ENCODE data around the gene TIFAB.

Gene TIFAB

DNA sequence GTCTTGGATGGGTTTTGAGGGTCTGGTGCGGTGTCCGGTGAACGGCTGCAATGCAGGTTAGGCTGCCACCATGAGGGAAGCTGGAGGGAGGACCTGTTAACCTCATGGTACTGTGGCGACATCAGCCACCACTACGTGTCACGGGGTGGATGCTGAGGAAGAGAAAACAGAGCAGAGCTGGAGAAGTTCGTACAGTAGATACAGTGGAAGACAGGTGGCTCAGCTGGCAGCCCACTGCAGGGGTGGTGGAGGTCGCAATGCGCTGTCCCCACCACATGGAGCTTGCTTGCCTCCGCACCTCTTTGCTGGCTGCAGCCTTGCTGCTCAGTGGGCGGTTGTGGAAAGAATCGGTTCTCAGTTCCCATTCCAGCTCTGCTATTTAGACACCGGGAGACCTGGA is 7.8 kb downstream of the TIFAB start:
- TF ChIP-seq, protein P1, sequence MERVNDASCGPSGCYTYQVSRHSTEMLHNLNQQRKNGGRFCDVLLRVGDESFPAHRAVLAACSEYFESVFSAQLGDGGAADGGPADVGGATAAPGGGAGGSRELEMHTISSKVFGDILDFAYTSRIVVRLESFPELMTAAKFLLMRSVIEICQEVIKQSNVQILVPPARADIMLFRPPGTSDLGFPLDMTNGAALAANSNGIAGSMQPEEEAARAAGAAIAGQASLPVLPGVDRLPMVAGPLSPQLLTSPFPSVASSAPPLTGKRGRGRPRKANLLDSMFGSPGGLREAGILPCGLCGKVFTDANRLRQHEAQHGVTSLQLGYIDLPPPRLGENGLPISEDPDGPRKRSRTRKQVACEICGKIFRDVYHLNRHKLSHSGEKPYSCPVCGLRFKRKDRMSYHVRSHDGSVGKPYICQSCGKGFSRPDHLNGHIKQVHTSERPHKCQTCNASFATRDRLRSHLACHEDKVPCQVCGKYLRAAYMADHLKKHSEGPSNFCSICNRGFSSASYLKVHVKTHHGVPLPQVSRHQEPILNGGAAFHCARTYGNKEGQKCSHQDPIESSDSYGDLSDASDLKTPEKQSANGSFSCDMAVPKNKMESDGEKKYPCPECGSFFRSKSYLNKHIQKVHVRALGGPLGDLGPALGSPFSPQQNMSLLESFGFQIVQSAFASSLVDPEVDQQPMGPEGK (CRISPR knock-in tag; IDR thresholded peaks at IDR 0.05; ENCODE audit: borderline replicate concordance): no peak
- TF ChIP-seq, protein P2, sequence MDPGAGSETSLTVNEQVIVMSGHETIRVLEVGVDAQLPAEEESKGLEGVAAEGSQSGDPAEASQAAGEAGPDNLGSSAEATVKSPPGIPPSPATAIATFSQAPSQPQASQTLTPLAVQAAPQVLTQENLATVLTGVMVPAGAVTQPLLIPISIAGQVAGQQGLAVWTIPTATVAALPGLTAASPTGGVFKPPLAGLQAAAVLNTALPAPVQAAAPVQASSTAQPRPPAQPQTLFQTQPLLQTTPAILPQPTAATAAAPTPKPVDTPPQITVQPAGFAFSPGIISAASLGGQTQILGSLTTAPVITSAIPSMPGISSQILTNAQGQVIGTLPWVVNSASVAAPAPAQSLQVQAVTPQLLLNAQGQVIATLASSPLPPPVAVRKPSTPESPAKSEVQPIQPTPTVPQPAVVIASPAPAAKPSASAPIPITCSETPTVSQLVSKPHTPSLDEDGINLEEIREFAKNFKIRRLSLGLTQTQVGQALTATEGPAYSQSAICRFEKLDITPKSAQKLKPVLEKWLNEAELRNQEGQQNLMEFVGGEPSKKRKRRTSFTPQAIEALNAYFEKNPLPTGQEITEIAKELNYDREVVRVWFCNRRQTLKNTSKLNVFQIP (CRISPR knock-in tag; IDR thresholded peaks at IDR 0.05; ENCODE audit: borderline replicate concordance, low read depth): no peak
- TF ChIP-seq CSDC2 (CRISPR knock-in tag; IDR thresholded peaks at IDR 0.05) (no peak), ZC3H10 (CRISPR knock-in tag; IDR thresholded peaks at IDR 0.05) (no peak), ZNF70 (CRISPR knock-in tag; IDR thresholded peaks at IDR 0.05) (no peak), ARNTL (CRISPR knock-in tag; IDR thresholded peaks at IDR 0.05; ENCODE audit: borderline replicate concordance, low read depth) (no peak), OSR1 (CRISPR knock-in tag; IDR thresholded peaks at IDR 0.05) (no peak), SNAI2 (CRISPR knock-in tag; IDR thresholded peaks at IDR 0.05) (no peak), BACH2 (CRISPR knock-in tag; IDR thresholded peaks at IDR 0.05; ENCODE audit: borderline replicate concordance) (no peak), TCF4 (CRISPR knock-in tag; IDR thresholded peaks at IDR 0.05; ENCODE audit: borderline replicate concordance) (no peak), PPARA (CRISPR knock-in tag; IDR thresholded peaks at IDR 0.05; ENCODE audit: borderline replicate concordance) (no peak), ZNF565 (CRISPR knock-in tag; conservative IDR thresholded peaks at IDR 0.05; ENCODE audit: low read depth) (no peak), ESRRG (CRISPR knock-in tag; IDR thresholded peaks at IDR 0.05) (no peak), ZFP3 (CRISPR knock-in tag; IDR thresholded peaks at IDR 0.05) (no peak)
- TF ChIP-seq, protein P3, sequence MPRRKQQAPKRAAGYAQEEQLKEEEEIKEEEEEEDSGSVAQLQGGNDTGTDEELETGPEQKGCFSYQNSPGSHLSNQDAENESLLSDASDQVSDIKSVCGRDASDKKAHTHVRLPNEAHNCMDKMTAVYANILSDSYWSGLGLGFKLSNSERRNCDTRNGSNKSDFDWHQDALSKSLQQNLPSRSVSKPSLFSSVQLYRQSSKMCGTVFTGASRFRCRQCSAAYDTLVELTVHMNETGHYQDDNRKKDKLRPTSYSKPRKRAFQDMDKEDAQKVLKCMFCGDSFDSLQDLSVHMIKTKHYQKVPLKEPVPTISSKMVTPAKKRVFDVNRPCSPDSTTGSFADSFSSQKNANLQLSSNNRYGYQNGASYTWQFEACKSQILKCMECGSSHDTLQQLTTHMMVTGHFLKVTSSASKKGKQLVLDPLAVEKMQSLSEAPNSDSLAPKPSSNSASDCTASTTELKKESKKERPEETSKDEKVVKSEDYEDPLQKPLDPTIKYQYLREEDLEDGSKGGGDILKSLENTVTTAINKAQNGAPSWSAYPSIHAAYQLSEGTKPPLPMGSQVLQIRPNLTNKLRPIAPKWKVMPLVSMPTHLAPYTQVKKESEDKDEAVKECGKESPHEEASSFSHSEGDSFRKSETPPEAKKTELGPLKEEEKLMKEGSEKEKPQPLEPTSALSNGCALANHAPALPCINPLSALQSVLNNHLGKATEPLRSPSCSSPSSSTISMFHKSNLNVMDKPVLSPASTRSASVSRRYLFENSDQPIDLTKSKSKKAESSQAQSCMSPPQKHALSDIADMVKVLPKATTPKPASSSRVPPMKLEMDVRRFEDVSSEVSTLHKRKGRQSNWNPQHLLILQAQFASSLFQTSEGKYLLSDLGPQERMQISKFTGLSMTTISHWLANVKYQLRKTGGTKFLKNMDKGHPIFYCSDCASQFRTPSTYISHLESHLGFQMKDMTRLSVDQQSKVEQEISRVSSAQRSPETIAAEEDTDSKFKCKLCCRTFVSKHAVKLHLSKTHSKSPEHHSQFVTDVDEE (CRISPR knock-in tag; IDR thresholded peaks at IDR 0.05): no peak
- TF ChIP-seq, protein P4, sequence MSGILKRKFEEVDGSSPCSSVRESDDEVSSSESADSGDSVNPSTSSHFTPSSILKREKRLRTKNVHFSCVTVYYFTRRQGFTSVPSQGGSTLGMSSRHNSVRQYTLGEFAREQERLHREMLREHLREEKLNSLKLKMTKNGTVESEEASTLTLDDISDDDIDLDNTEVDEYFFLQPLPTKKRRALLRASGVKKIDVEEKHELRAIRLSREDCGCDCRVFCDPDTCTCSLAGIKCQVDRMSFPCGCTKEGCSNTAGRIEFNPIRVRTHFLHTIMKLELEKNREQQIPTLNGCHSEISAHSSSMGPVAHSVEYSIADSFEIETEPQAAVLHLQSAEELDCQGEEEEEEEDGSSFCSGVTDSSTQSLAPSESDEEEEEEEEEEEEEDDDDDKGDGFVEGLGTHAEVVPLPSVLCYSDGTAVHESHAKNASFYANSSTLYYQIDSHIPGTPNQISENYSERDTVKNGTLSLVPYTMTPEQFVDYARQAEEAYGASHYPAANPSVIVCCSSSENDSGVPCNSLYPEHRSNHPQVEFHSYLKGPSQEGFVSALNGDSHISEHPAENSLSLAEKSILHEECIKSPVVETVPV (CRISPR knock-in tag; IDR thresholded peaks at IDR 0.05): no peak
- TF ChIP-seq, protein P5, sequence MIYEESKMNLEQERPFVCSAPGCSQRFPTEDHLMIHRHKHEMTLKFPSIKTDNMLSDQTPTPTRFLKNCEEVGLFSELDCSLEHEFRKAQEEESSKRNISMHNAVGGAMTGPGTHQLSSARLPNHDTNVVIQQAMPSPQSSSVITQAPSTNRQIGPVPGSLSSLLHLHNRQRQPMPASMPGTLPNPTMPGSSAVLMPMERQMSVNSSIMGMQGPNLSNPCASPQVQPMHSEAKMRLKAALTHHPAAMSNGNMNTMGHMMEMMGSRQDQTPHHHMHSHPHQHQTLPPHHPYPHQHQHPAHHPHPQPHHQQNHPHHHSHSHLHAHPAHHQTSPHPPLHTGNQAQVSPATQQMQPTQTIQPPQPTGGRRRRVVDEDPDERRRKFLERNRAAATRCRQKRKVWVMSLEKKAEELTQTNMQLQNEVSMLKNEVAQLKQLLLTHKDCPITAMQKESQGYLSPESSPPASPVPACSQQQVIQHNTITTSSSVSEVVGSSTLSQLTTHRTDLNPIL (CRISPR knock-in tag; IDR thresholded peaks at IDR 0.05; ENCODE audit: low read depth): no peak
- no peak for ATAC-seq

DNA sequence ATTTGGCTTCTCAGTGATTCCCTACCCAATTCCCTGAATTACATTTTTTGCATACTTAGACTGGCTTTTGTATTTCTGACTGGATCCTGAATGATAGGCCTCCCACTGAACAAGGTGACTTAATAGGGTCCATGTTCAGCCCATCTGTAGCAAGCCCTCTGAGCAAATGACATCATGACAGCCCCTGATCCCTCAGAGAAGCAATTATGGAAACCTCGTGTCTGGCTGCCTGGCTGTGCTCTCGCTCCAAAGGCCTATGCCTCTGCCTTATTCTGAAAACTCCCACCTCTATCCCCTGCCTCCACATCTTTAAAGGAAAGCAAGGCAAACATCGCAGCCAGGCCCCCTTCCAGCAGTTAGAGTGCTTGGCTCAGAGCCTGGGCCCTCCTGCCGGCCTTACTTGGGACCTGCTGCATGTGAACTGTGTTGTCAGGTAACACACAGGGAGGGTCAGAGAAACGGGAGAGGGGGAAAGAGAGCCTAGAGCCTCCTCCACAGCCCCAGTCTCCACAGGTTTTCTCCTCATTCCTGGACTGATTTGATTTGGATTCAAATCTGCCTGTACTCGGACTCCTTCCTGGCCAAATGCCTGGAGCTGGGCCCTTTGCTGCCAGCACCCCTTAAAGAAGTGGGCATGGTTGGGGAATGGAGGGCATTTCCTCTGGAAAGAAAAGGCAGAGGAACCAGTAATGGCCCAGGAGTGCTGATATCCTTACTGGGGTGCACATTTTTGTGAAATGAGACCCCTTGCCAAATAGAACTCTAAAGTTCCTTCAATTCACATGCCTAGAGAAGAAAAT is 8.8 kb downstream of the TIFAB start:
- ATAC-seq: no peak
- no peak for TF ChIP-seq ZC3H10 (CRISPR knock-in tag; IDR thresholded peaks at IDR 0.05)
- no peak for TF ChIP-seq SNAI2 (CRISPR knock-in tag; IDR thresholded peaks at IDR 0.05)
- no peak for TF ChIP-seq OSR1 (CRISPR knock-in tag; IDR thresholded peaks at IDR 0.05)
- TF ChIP-seq ESRRG (CRISPR knock-in tag; IDR thresholded peaks at IDR 0.05): no peak
- no peak for TF ChIP-seq PPARA (CRISPR knock-in tag; IDR thresholded peaks at IDR 0.05; ENCODE audit: borderline replicate concordance)
- TF ChIP-seq, protein P5 (CRISPR knock-in tag; IDR thresholded peaks at IDR 0.05; ENCODE audit: low read depth): no peak
